Mesenchymal stem cell (in vitro differentiated cells and primary cell): ENCODE measurements around the gene MAPK1.
"Not testable (repeated sequence)": the region's sequence is repeated elsewhere in the genome, so short reads cannot be mapped to it uniquely, and the experiment has no call there.

ENCODE experiments used
- DNase-seq: peaks from one replicate; pipeline ENCODE4 v3.0.0-alpha.2; 2013
- H2AFZ ChIP-seq: one replicate; pipeline ENCODE4 v1.6.1; 2013; ENCODE audit warnings: low read depth, mild to moderate bottlenecking, control low read depth, inconsistent platforms, low read length, moderate library complexity
- H2AK5ac ChIP-seq: 2 replicates; pipeline ENCODE4 v1.6.1; 2013; ENCODE audit warnings: low read length, moderate library complexity, mild to moderate bottlenecking, inconsistent platforms; ENCODE audit not compliant: severe bottlenecking
- H2BK120ac ChIP-seq: one replicate; pipeline ENCODE4 v1.6.1; 2013; ENCODE audit warnings: low read depth, mild to moderate bottlenecking, inconsistent platforms, low read length, moderate library complexity
- H2BK12ac ChIP-seq, 2 experiments: one replicate each; pipeline ENCODE4 v1.6.1; 2013; ENCODE audit warnings: inconsistent platforms in 2 of 2, low read length in 2 of 2, mild to moderate bottlenecking in 2 of 2, moderate library complexity in 2 of 2, control low read depth in 1 of 2
- H2BK15ac ChIP-seq: one replicate; pipeline ENCODE4 v1.6.1; 2013; ENCODE audit warnings: mild to moderate bottlenecking, low read depth, inconsistent platforms; ENCODE audit not compliant: poor library complexity, severe bottlenecking
- H2BK5ac ChIP-seq: 2 replicates; pipeline ENCODE4 v1.6.1; 2013; ENCODE audit warnings: low read depth, mild to moderate bottlenecking, low read length, control low read depth, inconsistent platforms; ENCODE audit not compliant: poor library complexity, severe bottlenecking
- H3K14ac ChIP-seq, 2 experiments: one replicate each; pipeline ENCODE4 v1.6.1; 2013; ENCODE audit warnings: inconsistent platforms in 2 of 2, low read length in 2 of 2, control low read depth in 1 of 2, mild to moderate bottlenecking in 1 of 2, moderate library complexity in 1 of 2
- H3K18ac ChIP-seq, 2 experiments: one replicate each; pipeline ENCODE4 v1.6.1; 2013; ENCODE audit warnings: inconsistent platforms in 2 of 2, low read length in 2 of 2, control low read depth in 1 of 2, low read depth in 1 of 2, mild to moderate bottlenecking in 1 of 2
- H3K23ac ChIP-seq, 2 experiments: one replicate each; pipeline ENCODE4 v1.6.1; 2013; ENCODE audit warnings: inconsistent platforms in 2 of 2, low read length in 2 of 2, mild to moderate bottlenecking in 2 of 2, moderate library complexity in 2 of 2, control low read depth in 1 of 2
- H3K27ac ChIP-seq: 2 replicates; pipeline ENCODE4 v1.5.1; 2013; ENCODE audit warnings: mild to moderate bottlenecking, moderate library complexity, low read length, control low read depth, inconsistent platforms; ENCODE audit not compliant: poor library complexity, severe bottlenecking
- H3K27me3 ChIP-seq, 2 experiments: 2 replicates each; pipeline versions ENCODE4 v1.6.1 to v1.7.0; 2013; ENCODE audit warnings: low read length in 2 of 2, mild to moderate bottlenecking in 2 of 2, moderate library complexity in 2 of 2, control low read depth in 1 of 2, inconsistent platforms in 1 of 2; ENCODE audit not compliant: control insufficient read depth in 1 of 2, insufficient read depth in 1 of 2
- H3K36me3 ChIP-seq, 2 experiments: 2 replicates each; pipeline versions ENCODE4 v1.6.1 to v1.7.0; 2013; ENCODE audit warnings: low read length in 2 of 2, control low read depth in 1 of 2, inconsistent platforms in 1 of 2, low read depth in 1 of 2, mild to moderate bottlenecking in 1 of 2; ENCODE audit not compliant: insufficient read depth in 2 of 2, control insufficient read depth in 1 of 2
- H3K4ac ChIP-seq, 2 experiments: one replicate each; pipeline ENCODE4 v1.6.1; 2013; ENCODE audit warnings: inconsistent platforms in 2 of 2, low read length in 2 of 2, mild to moderate bottlenecking in 2 of 2, moderate library complexity in 2 of 2, control low read depth in 1 of 2, low read depth in 1 of 2
- H3K4me1 ChIP-seq: 2 replicates; pipeline ENCODE4 v1.6.1; 2013; ENCODE audit warnings: low read depth, low read length, control low read depth; ENCODE audit not compliant: control insufficient read depth, insufficient read depth
- H3K4me2 ChIP-seq: 2 replicates; pipeline ENCODE4 v1.6.1; 2013; ENCODE audit warnings: low read length, mild to moderate bottlenecking, inconsistent platforms; ENCODE audit not compliant: poor library complexity, severe bottlenecking
- H3K4me3 ChIP-seq, 2 experiments: 2 replicates each; pipeline versions ENCODE4 v1.5.1 to v1.7.0; 2013; ENCODE audit warnings: low read length in 2 of 2, mild to moderate bottlenecking in 2 of 2, control low read depth in 1 of 2, low read depth in 1 of 2; ENCODE audit not compliant: insufficient read depth in 1 of 2
- H3K79me1 ChIP-seq: replicated peaks from 2 replicates; pipeline ENCODE4 v1.6.1; 2013; ENCODE audit warnings: mild to moderate bottlenecking, control low read depth, low read length, inconsistent platforms; ENCODE audit not compliant: poor library complexity, severe bottlenecking
- H3K9ac ChIP-seq: 2 replicates; pipeline ENCODE4 v1.7.0; 2013; ENCODE audit warnings: mild to moderate bottlenecking, low read length, moderate library complexity
- H3K9me3 ChIP-seq: 2 replicates; pipeline ENCODE4 v1.7.0; 2013; ENCODE audit warnings: mild to moderate bottlenecking, low read length; ENCODE audit not compliant: control insufficient read depth
- H4K8ac ChIP-seq: one replicate; pipeline ENCODE4 v1.6.1; 2013; ENCODE audit warnings: inconsistent platforms, mild to moderate bottlenecking, low read length, moderate library complexity
- H4K91ac ChIP-seq: one replicate; pipeline ENCODE4 v1.6.1; 2013; ENCODE audit warnings: mild to moderate bottlenecking, low read length, inconsistent platforms
- WGBS: methylation state at CpG from one replicate; pipeline ENCODE4 v1.1.7; 2013; ENCODE audit warnings: mixed read lengths; 5-methylcytosine and 5-hydroxymethylcytosine counted together

MAPK1 gene

DNA sequence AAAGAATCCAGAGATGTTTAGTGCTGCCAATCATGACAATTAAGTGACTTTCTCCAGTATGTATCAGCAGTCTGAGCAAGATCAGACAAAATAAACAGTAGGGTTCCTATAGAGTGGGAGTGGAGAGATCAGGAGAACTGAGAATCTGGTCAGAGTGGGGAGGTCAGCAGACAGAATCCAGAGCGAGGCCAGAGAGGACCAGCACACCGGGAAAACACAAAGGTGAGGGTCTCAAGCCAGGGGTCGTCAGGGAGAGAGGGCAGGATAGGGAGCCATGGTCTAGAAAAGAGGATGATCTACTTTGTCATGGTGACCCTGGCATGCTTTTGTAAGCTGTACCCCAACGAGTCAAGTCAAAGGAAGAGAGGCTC, 39.2 kb downstream of the MAPK1 start:
- no peak overlapping the region for H4K91ac ChIP-seq
- H3K27me3 ChIP-seq, result no peaks in the 10 kb centered on the region
- H2BK15ac ChIP-seq, result no peak overlapping the region
- no peak overlapping the region for H2BK12ac ChIP-seq
- no peak overlapping the region for H3K4me2 ChIP-seq
- H3K18ac ChIP-seq, result no peak overlapping the region
- no peak overlapping the region for H3K27ac ChIP-seq
- no peak overlapping the region for H3K23ac ChIP-seq
- H2AK5ac ChIP-seq, result no peak overlapping the region
- H3K36me3 ChIP-seq, result peaks cover 0 to 3% of the 10 kb centered on the region in 2 experiments
- H2BK5ac ChIP-seq, result peak overlapping the region; percentile 31
- peaks cover 8% of the 10 kb centered on the region for H3K4me1 ChIP-seq
- no peak overlapping the region for H3K9ac ChIP-seq
- H3K4ac ChIP-seq, result no peak overlapping the region
- H4K8ac ChIP-seq, result no peak overlapping the region
- H3K9me3 ChIP-seq, result no peaks in the 10 kb centered on the region
- WGBS, result 94% methylated on average over 4 of the region's 4 CpGs
- H2BK120ac ChIP-seq, result no peak overlapping the region
- no peak for DNase-seq
- no peak overlapping the region for H3K4me3 ChIP-seq
- H3K79me1 ChIP-seq, result peaks cover 11% of the 10 kb centered on the region
- no peak overlapping the region for H2AFZ ChIP-seq
- no peak overlapping the region for H3K14ac ChIP-seq

DNA sequence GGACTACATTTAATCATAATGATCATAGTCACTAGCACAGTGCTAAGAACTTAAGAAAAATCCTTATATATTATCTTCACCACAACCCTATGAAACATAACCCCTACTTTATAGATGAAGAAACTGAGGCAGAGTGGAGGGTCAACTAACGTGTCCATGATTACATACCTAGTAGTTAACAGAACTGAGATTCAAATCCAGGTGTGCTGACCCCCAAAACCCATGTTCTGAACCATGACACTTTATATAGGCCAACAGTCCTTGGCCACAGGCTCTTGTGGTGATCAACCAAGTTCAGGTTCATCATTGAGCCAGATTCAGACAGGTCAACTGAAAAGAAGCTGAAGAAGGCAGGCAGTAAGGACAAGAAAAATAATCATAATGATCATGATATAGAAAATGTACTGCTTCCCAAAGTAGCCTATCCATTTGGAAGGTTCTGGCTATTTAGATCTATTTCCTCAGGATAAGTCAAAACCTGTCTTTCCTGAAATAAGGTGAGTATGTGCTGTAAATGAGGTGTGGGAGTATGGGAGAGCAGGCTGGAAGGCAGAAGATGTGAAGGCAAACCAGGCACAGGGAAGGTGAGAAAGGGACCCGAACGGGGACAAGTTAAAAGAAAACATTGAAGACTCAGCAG, 39.7 kb downstream of the MAPK1 start:
- Histone ChIP-seq H3K4ac (no peak overlapping the region), H3K14ac (no peak overlapping the region), H3K9me3 (no peaks in the 10 kb centered on the region), H2BK12ac (no peak overlapping the region), H3K9ac (no peak overlapping the region), H3K36me3 (peaks cover 0 to 3% of the 10 kb centered on the region in 2 experiments), H3K79me1 (peaks cover 11% of the 10 kb centered on the region), H3K27ac (no peak overlapping the region), H3K4me1 (peaks cover 6% of the 10 kb centered on the region), H4K91ac (no peak overlapping the region), H3K27me3 (no peaks in the 10 kb centered on the region), H2AFZ (no peak overlapping the region), H2BK120ac (no peak overlapping the region), H3K4me2 (no peak overlapping the region), H3K18ac (no peak overlapping the region), H2BK5ac (no peak overlapping the region), H2BK15ac (no peak overlapping the region), H2AK5ac (no peak overlapping the region), H3K4me3 (no peak overlapping the region), H4K8ac (no peak overlapping the region), H3K23ac (no peak overlapping the region)
- WGBS, result 90% methylated on average over 3 of the region's 3 CpGs
- DNase-seq, result no peak

DNA sequence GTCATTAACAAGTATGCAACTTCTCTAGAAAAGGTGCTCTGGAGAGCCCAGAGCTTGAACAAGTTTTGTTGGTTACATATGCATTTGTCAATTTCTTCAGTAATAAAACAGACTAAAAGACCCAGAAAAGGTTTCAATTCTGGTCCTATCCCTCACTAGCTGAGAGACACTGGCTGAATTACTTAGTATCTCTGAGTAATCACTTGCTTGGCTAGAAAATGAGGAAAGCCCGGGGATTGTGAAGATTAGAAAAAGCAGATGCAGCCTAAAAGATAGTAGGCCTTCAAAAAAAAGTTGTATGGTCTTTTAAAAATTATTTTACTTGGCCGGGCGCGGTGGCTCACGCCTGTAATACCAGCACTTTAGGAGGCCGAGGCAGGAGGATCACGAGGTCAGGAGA, 41.2 kb downstream of the MAPK1 start:
- DNase-seq, result no peak
- Histone ChIP-seq H3K9ac (no peak overlapping the region), H3K27me3 (no peaks in the 10 kb centered on the region), H4K91ac (no peak overlapping the region), H3K4me3 (no peak overlapping the region), H2BK120ac (no peak overlapping the region), H3K4me2 (no peak overlapping the region), H2BK15ac (no peak overlapping the region), H2BK12ac (no peak overlapping the region), H3K4me1 (peaks cover 3% of the 10 kb centered on the region), H3K27ac (no peak overlapping the region), H2AFZ (no peak overlapping the region), H3K36me3 (no peaks in the 10 kb centered on the region), H2AK5ac (no peak overlapping the region), H4K8ac (no peak overlapping the region), H3K4ac (no peak overlapping the region), H3K14ac (no peak overlapping the region), H3K79me1 (peaks cover 6% of the 10 kb centered on the region), H2BK5ac (no peak overlapping the region), H3K18ac (no peak overlapping the region), H3K23ac (no peak overlapping the region), H3K9me3 (no peaks in the 10 kb centered on the region)
- WGBS, result 97% methylated on average over 7 of the region's 7 CpGs

DNA sequence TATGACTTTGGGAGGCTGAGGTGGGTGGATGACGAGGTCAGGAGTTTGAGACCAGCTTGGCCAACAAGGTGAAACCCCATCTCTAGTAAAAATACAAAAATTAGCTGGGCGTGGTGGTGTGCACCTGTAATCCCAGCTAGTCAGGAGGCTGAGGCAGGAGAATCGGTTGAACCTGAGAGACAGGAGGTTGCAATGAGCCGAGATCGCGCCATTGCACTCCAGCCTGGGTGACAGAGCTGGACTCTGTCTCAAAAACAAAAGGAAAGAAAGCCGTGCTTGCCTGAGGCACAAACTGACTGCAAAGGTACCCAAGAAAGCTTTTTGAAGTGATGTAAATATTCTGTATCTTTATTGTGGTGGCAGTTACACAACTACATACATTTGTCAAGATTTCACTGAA, 42.5 kb downstream of the MAPK1 start:
- not testable (repeated sequence) for H3K4ac ChIP-seq, H3K79me1 ChIP-seq, H3K14ac ChIP-seq, H3K9me3 ChIP-seq, H2AFZ ChIP-seq, H3K27me3 ChIP-seq, H3K4me1 ChIP-seq, H3K36me3 ChIP-seq, H4K91ac ChIP-seq, H4K8ac ChIP-seq, H2BK5ac ChIP-seq, H2BK15ac ChIP-seq, H2BK120ac ChIP-seq, H2BK12ac ChIP-seq, DNase-seq, H3K18ac ChIP-seq, H2AK5ac ChIP-seq, H3K4me2 ChIP-seq, H3K4me3 ChIP-seq, H3K23ac ChIP-seq, H3K27ac ChIP-seq, H3K9ac ChIP-seq
- 98% methylated on average over 5 of the region's 7 CpGs for WGBS
